ENCODE measurements around the gene ARHGEF37. TPM values are rescaled to one million over a fixed set of nuclear protein-coding genes. Genes with fewer than 3 reads are reported as not detected.

The ARHGEF37 gene
- total and polyA plus RNA-seq, 9 of the 15 experiments (the other 6 are each of a cell fraction or from before 2014, with no cell fraction given): 0.01 to 0.27 (median 0.05) TPM

DNA sequence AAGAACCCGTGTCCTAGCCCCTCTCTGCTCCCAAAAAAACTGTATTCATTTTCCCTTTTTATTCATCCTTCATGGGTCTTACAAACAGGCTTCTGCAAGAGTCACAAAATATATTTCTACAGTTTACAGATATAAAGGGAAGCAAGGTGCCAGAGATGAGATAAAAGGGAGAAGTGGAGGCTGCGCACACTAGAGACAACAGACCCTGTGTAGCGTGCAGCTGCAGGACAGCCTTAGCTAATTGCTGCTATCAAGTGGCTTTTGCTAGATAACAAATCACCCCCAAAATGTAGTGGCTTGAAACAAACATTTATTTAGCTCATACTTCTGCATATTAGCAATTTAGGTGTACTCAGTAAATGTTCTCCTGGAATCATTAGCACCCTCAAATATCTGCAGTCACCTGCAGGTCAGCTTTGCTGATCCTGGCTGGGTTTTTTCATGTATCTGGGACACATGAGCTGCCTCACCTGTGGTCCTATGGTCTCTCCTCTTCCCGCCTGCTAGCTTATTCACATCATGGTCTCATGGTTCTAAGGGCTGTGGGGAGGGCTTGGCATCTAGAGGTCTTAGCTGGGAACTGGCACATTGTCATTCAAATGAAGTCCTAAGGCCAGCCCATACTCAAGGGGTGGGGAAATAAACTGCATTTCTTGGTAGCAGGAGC lies 29.4 kb downstream of the ARHGEF37 start:
- Histone ChIP-seq H3K27ac (ENCODE audit: extremely low read depth, low read depth, low read length) (no peak overlapping the region), H4K20me1 (replicated peaks; ENCODE audit: control insufficient read depth, insufficient read depth, low read length) (no peaks in the 10 kb centered on the region), H3K9me1 (ENCODE audit: control insufficient read depth, insufficient read depth, low read length) (no peaks in the 10 kb centered on the region), H2AFZ (ENCODE audit: low read depth, low read length) (no peak overlapping the region), H3K27me3 (ENCODE audit: control insufficient read depth in 2 of 2, insufficient read depth in 2 of 2, low read length in 2 of 2) (no peaks in the 10 kb centered on the region), H3K4me2 (ENCODE audit: insufficient read depth, low read length) (no peak overlapping the region), H3K4me3 (no peak overlapping the region), H3K9me3 (replicated peaks; ENCODE audit: control insufficient read depth, insufficient read depth, low read depth, low read length) (peaks cover 9% of the 10 kb centered on the region), H3K36me3 (ENCODE audit: control insufficient read depth, insufficient read depth, low read length) (no peaks in the 10 kb centered on the region), H3K79me2 (ENCODE audit: control insufficient read depth, insufficient read depth, low read length) (no peaks in the 10 kb centered on the region), H3K9ac (ENCODE audit: insufficient read depth in 1 of 2, low read depth in 2 of 2, low read length in 2 of 2) (no peak overlapping the region), H3K4me1 (replicated peaks in 1 of 2; ENCODE audit: control insufficient read depth in 2 of 2, insufficient read depth in 2 of 2, low read length in 2 of 2) (peaks cover 14 to 19% of the 10 kb centered on the region in 2 experiments; a peak in 4 of 5 replicates)
- 55% methylated on average over 3 of the region's 4 CpGs for WGBS (ENCODE audit: insufficient coverage, low coverage, missing lambda C conversion rate)
- POLR2A ChIA-PET: interaction anchor here (0.5 to 1.9 kb wide), 6 partner anchors 15 to 237 kb away, joined by 3 to 4 read pairs (median 3); no protein-coding TSS in a partner anchor
- peak in 1 of 4 experiments; percentile 35 for DNase-seq (ENCODE audit: extremely low read depth in 1 of 4, low spot score in 3 of 4)
- in situ Hi-C loops (cut with MboI) (no loop called here), intact Hi-C loops (cut with micrococcal nuclease) (no loop called here)
- peak; percentile 44 for FAIRE-seq
- ATAC-seq: 0 out of 3 replicates have a peak, but pooled peaks have one; percentile 15
- BruUV-seq (replicated peaks): no TSS peak
- CTCF ChIA-PET (ENCODE audit: low intra/inter-chr PET ratio): no interaction called here
- TF ChIP-seq, protein P1, sequence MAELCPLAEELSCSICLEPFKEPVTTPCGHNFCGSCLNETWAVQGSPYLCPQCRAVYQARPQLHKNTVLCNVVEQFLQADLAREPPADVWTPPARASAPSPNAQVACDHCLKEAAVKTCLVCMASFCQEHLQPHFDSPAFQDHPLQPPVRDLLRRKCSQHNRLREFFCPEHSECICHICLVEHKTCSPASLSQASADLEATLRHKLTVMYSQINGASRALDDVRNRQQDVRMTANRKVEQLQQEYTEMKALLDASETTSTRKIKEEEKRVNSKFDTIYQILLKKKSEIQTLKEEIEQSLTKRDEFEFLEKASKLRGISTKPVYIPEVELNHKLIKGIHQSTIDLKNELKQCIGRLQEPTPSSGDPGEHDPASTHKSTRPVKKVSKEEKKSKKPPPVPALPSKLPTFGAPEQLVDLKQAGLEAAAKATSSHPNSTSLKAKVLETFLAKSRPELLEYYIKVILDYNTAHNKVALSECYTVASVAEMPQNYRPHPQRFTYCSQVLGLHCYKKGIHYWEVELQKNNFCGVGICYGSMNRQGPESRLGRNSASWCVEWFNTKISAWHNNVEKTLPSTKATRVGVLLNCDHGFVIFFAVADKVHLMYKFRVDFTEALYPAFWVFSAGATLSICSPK (IDR thresholded peaks at IDR 0.05; ENCODE audit: borderline replicate concordance): no peak
- TF ChIP-seq ZNF146 (CRISPR knock-in tag; IDR thresholded peaks at IDR 0.05; ENCODE audit: unreplicated experiment) (no peak), ZNF311 (CRISPR knock-in tag; IDR thresholded peaks at IDR 0.05) (no peak), CC2D1A (IDR thresholded peaks at IDR 0.05) (no peak), POLR2G (IDR thresholded peaks at IDR 0.05; ENCODE audit: low read depth, low read length) (no peak)
- TF ChIP-seq, protein P2, sequence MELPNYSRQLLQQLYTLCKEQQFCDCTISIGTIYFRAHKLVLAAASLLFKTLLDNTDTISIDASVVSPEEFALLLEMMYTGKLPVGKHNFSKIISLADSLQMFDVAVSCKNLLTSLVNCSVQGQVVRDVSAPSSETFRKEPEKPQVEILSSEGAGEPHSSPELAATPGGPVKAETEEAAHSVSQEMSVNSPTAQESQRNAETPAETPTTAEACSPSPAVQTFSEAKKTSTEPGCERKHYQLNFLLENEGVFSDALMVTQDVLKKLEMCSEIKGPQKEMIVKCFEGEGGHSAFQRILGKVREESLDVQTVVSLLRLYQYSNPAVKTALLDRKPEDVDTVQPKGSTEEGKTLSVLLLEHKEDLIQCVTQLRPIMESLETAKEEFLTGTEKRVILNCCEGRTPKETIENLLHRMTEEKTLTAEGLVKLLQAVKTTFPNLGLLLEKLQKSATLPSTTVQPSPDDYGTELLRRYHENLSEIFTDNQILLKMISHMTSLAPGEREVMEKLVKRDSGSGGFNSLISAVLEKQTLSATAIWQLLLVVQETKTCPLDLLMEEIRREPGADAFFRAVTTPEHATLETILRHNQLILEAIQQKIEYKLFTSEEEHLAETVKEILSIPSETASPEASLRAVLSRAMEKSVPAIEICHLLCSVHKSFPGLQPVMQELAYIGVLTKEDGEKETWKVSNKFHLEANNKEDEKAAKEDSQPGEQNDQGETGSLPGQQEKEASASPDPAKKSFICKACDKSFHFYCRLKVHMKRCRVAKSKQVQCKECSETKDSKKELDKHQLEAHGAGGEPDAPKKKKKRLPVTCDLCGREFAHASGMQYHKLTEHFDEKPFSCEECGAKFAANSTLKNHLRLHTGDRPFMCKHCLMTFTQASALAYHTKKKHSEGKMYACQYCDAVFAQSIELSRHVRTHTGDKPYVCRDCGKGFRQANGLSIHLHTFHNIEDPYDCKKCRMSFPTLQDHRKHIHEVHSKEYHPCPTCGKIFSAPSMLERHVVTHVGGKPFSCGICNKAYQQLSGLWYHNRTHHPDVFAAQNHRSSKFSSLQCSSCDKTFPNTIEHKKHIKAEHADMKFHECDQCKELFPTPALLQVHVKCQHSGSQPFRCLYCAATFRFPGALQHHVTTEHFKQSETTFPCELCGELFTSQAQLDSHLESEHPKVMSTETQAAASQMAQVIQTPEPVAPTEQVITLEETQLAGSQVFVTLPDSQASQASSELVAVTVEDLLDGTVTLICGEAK (IDR thresholded peaks at IDR 0.05): no peak
- TF ChIP-seq, protein P2 (CRISPR knock-in tag; IDR thresholded peaks at IDR 0.05): no peak
- TF ChIP-seq, protein P3, sequence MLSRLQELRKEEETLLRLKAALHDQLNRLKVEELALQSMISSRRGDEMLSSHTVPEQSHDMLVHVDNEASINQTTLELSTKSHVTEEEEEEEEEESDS (CRISPR knock-in tag; IDR thresholded peaks at IDR 0.05): no peak
- TF ChIP-seq, protein P4, sequence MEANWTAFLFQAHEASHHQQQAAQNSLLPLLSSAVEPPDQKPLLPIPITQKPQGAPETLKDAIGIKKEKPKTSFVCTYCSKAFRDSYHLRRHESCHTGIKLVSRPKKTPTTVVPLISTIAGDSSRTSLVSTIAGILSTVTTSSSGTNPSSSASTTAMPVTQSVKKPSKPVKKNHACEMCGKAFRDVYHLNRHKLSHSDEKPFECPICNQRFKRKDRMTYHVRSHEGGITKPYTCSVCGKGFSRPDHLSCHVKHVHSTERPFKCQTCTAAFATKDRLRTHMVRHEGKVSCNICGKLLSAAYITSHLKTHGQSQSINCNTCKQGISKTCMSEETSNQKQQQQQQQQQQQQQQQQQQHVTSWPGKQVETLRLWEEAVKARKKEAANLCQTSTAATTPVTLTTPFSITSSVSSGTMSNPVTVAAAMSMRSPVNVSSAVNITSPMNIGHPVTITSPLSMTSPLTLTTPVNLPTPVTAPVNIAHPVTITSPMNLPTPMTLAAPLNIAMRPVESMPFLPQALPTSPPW (CRISPR knock-in tag; IDR thresholded peaks at IDR 0.05): no peak

All from K562 (cell line).